Stomach (tissue), 9 donors: ENCODE results near the gene LRMDA. TPM values are rescaled to one million over a fixed set of nuclear protein-coding genes. Genes with fewer than 3 reads are reported as not detected.

ENCODE experiments used
- DNase-seq, 2 donors: peaks; one replicate each; pipeline versions ENCODE4 v3.0.0 to v3.0.0-alpha.2; 2013 to 2019
- H3K27ac ChIP-seq, 5 donors: fragments of 200-600 bp in 4 of 5; sonication (generic) in 4 of 5; one replicate each; pipeline ENCODE4 v1.5.1; 2013 to 2019; ENCODE audit warnings: mild to moderate bottlenecking in 1 of 5, moderate library complexity in 1 of 5
- H3K27me3 ChIP-seq, 3 donors: fragments of 200-600 bp; sonication (generic); one replicate each; pipeline ENCODE4 v1.5.1; 2017 to 2019; ENCODE audit warnings: mixed run types in 1 of 3
- H3K36me3 ChIP-seq, 4 donors: fragments of 200-600 bp; sonication (generic); 1 replicate in 3 of 4; 2 replicates in 1 of 4; pipeline ENCODE4 v1.5.1; 2016 to 2019
- H3K4me1 ChIP-seq, 4 donors: fragments of 200-600 bp; sonication (generic); one replicate each; pipeline ENCODE4 v1.5.1; 2016 to 2019
- H3K4me3 ChIP-seq, 4 donors: fragments of 200-600 bp; sonication (generic) in 3 of 4; one replicate each; pipeline ENCODE4 v1.5.1; 2016 to 2019; ENCODE audit warnings: mild to moderate bottlenecking in 1 of 4
- H3K9me3 ChIP-seq, 4 donors: fragments of 200-600 bp; sonication (generic); one replicate each; pipeline ENCODE4 v1.5.1; 2016 to 2019
- CTCF ChIP-seq, 7 experiments: fragments of 450-650 bp in 4 of 7; fragments of 200-600 bp in 3 of 7; sonication (generic) in 3 of 7; IDR thresholded peaks; one replicate each; pipeline ENCODE4 v1.5.1; 2016 to 2019; ENCODE audit warnings: antibody characterized with exemption in 7 of 7, control low read depth in 2 of 7, mild to moderate bottlenecking in 1 of 7
- EP300 ChIP-seq: sonication (generic); formaldehyde crosslinking; IDR thresholded peaks from one replicate; pipeline ENCODE4 v1.6.1; 2017; ENCODE audit warnings: antibody characterized with exemption
- POLR2A ChIP-seq, 4 donors: fragments of 450-650 bp; IDR thresholded peaks; one replicate each; pipeline ENCODE4 v1.6.1; 2016; ENCODE audit warnings: antibody characterized with exemption in 4 of 4, control low read depth in 2 of 4, mild to moderate bottlenecking in 1 of 4, moderate library complexity in 1 of 4
- POLR2AphosphoS5 ChIP-seq, 3 donors: sonication (generic); formaldehyde crosslinking; IDR thresholded peaks; one replicate each; pipeline ENCODE4 v1.6.1; 2016; ENCODE audit warnings: antibody characterized with exemption in 3 of 3
- WGBS, 5 donors: extraction: QIAGEN DNeasy Blood & Tissue Kit in 3 of 5; methylation state at CpG; one replicate each; pipeline versions ENCODE4 v1.1.5 to v1.1.7; 2013 to 2018; 5-methylcytosine and 5-hydroxymethylcytosine counted together
- intact Hi-C: fragments of 100-400 bp; cut with DNase I; formaldehyde crosslinking; loops from one replicate; pipeline ENCODE4 v1.15.1; 2023; ENCODE audit warnings: low total_unique reads
- polyA plus RNA-seq, 3 donors: library from polyadenylated mRNA; stranded (reverse); fragments of 200-250 nt; gene quantifications; one replicate each; pipeline ENCODE4 v1.2.3, GENCODE V29; 2013
- total RNA-seq, 5 donors: library from RNA; depleted of rRNA; stranded (reverse); fragments of >200 nt; gene quantifications; one replicate each; pipeline versions ENCODE4 v1.1.0 to v1.2.3, GENCODE V29; 2014 to 2016
- donor health status: healthy with polysubstance abuse.
- donor health status: Bipolar disorder and iron deficiency.
- donor health status: healthy.

Gene LRMDA
- total and polyA plus RNA-seq, 8 donors, result 1.3 to 30.2 (median 13.6) TPM; not detected in 1

DNA sequence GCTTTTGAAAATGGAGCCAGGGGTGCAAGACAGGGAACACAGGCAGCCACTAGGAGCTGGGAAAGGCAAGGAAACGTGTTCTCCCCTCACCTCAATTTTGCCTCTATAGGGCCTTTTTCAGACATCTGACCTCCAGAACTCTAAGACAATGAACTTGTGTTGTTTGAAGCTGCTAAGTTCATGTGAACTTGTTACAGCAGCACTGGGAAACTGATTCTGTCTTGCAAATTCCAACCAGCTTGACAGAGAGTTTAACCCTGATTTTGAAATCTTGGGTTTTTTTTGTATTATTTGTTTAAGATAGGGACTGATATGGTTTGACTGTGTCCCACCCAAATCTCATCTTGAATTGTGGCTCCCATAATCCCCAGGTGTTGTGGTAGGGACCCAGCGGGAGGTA is 852.9 kb downstream of the LRMDA start:
- no peak overlapping the region for H3K4me3 ChIP-seq
- no peak for TF ChIP-seq CTCF (IDR thresholded peaks at IDR 0.05)
- no peaks in the 10 kb centered on the region for H3K36me3 ChIP-seq
- no peaks in the 10 kb centered on the region for H3K9me3 ChIP-seq
- no peak for DNase-seq
- no peaks in the 10 kb centered on the region for H3K27me3 ChIP-seq
- H3K27ac ChIP-seq, result no peak overlapping the region
- H3K4me1 ChIP-seq, result peaks cover 0 to 23% (median 10%) of the 10 kb centered on the region in 4 donors
- intact Hi-C loops, result no loop called here
- 84 to 99% (median 93%) methylated on average over 2 of the region's 2 CpGs for WGBS, 5 donors

- H3K9me3 ChIP-seq, result no peaks in the 10 kb centered on the region
- no peak overlapping the region for H3K4me3 ChIP-seq
- peaks cover 0 to 23% (median 10%) of the 10 kb centered on the region in 4 donors for H3K4me1 ChIP-seq
- WGBS, 5 donors, result 63 to 81% (median 74%) methylated on average over 1 of the region's 1 CpG
- intact Hi-C loops, result no loop called here
- H3K36me3 ChIP-seq, result no peaks in the 10 kb centered on the region
- H3K27me3 ChIP-seq, result no peaks in the 10 kb centered on the region
- TF ChIP-seq EP300 (no peak), POLR2AphosphoS5 (IDR thresholded peaks at IDR 0.05) (no peak), POLR2A (IDR thresholded peaks at IDR 0.05) (no peak), CTCF (IDR thresholded peaks at IDR 0.05) (no peak)
- no peak for DNase-seq
- no peak overlapping the region for H3K27ac ChIP-seq
Observed at GRCh38 chr10:76285012-76285411, 853.6 kb downstream of the LRMDA start.

DNA sequence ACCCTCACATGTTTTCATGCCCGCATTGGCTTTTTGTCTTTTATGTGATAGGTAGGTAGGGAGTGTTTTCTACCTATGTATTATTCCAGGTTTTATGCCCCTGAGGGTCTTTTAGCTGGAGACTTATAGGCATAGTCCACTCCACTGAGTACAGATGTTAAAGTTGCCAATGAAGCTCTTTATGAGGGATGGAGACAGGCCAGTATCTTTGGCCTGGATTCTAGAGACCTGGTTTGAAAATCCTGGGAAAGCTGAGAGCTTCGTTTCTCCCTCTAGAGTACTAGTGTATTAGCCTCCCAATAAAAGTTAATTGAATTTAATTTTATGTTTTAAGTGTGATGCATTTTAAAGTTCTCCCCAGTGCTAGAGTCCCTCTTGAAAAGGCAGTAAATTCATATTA is 854.1 kb downstream of the LRMDA start:
- intact Hi-C loops, result no loop called here
- 76 to 96% (median 91%) methylated on average over 2 of the region's 2 CpGs for WGBS, 5 donors
- no peaks in the 10 kb centered on the region for H3K36me3 ChIP-seq
- H3K27me3 ChIP-seq, result no peaks in the 10 kb centered on the region
- TF ChIP-seq CTCF (IDR thresholded peaks at IDR 0.05) (no peak), EP300 (no peak), POLR2A (IDR thresholded peaks at IDR 0.05) (no peak), POLR2AphosphoS5 (IDR thresholded peaks at IDR 0.05) (no peak)
- H3K9me3 ChIP-seq, result no peaks in the 10 kb centered on the region
- peaks cover 0 to 23% (median 10%) of the 10 kb centered on the region in 4 donors for H3K4me1 ChIP-seq
- no peak for DNase-seq
- no peak overlapping the region for H3K4me3 ChIP-seq
- no peak overlapping the region for H3K27ac ChIP-seq

- Histone ChIP-seq H3K36me3 (no peaks in the 10 kb centered on the region), H3K4me3 (no peak overlapping the region), H3K27me3 (no peaks in the 10 kb centered on the region), H3K9me3 (no peaks in the 10 kb centered on the region), H3K27ac (no peak overlapping the region), H3K4me1 (peaks cover 0 to 21% (median 7%) of the 10 kb centered on the region in 4 donors)
- WGBS, 5 donors, result 0 to 64% (median 35%) methylated on average over 1 of the region's 1 CpG
- intact Hi-C loops, result no loop called here
- no peak for DNase-seq
- TF ChIP-seq EP300 (no peak), CTCF (IDR thresholded peaks at IDR 0.05) (no peak), POLR2AphosphoS5 (IDR thresholded peaks at IDR 0.05) (no peak), POLR2A (IDR thresholded peaks at IDR 0.05) (no peak)
Observed at GRCh38 chr10:76286536-76286935, 855.1 kb downstream of the LRMDA start.
